Thymus (tissue), 11 donors: Measurements from ENCODE around the gene FBXO31. TPM values are rescaled to one million over a fixed set of nuclear protein-coding genes. Genes with fewer than 3 reads are reported as not detected.
A peak's percentile ranks its signal among the peaks of the same experiment; 100 is the strongest.

Source experiments
- DNase-seq, 9 donors: peaks; one replicate each; pipeline ENCODE4 v3.0.0-alpha.2; 2013; ENCODE audit warnings: low spot score in 9 of 9, low read depth in 6 of 9, missing footprints in 1 of 9
- H3K27ac ChIP-seq, 2 donors: one replicate each; pipeline ENCODE4 v1.5.1; 2013; ENCODE audit warnings: control low read depth in 1 of 2, low read depth in 1 of 2, low read length in 1 of 2, mild to moderate bottlenecking in 1 of 2, moderate library complexity in 1 of 2
- H3K27me3 ChIP-seq, 2 donors: one replicate each; pipeline ENCODE4 v1.5.1; 2013; ENCODE audit warnings: low read length in 1 of 2; ENCODE audit not compliant: control insufficient read depth in 2 of 2, insufficient read depth in 1 of 2
- H3K36me3 ChIP-seq, 2 donors: one replicate each; pipeline ENCODE4 v1.5.1; 2013; ENCODE audit warnings: low read length in 1 of 2, mild to moderate bottlenecking in 1 of 2, moderate library complexity in 1 of 2; ENCODE audit not compliant: control insufficient read depth in 2 of 2, insufficient read depth in 2 of 2
- H3K4me1 ChIP-seq, 2 donors: one replicate each; pipeline ENCODE4 v1.5.1; 2013; ENCODE audit warnings: low read length in 2 of 2; ENCODE audit not compliant: control insufficient read depth in 2 of 2, insufficient read depth in 2 of 2
- H3K4me3 ChIP-seq, 2 donors: one replicate each; pipeline ENCODE4 v1.5.1; 2013; ENCODE audit warnings: low read length in 2 of 2, control low read depth in 1 of 2, mild to moderate bottlenecking in 1 of 2
- H3K9me3 ChIP-seq, 2 donors: one replicate each; pipeline ENCODE4 v1.5.1; 2013; ENCODE audit warnings: low read length in 1 of 2, mild to moderate bottlenecking in 1 of 2; ENCODE audit not compliant: control insufficient read depth in 2 of 2, insufficient read depth in 1 of 2
- WGBS: extraction: QIAGEN DNeasy Blood & Tissue Kit; methylation state at CpG from one replicate; pipeline ENCODE4 v1.1.7; 2013; 5-methylcytosine and 5-hydroxymethylcytosine counted together
- polyA plus RNA-seq: library from polyadenylated mRNA; stranded (reverse); fragments of 200-250 nt; gene quantifications from one replicate; pipeline ENCODE4 v1.2.3, GENCODE V29; 2013
- total RNA-seq: library from RNA; stranded (reverse); fragments of 120-200 nt; gene quantifications from one replicate; pipeline ENCODE4 v1.2.4, GENCODE V29; 2013
- donor health status: healthy.

Gene FBXO31
- total and polyA plus RNA-seq, 2 donors: 11.7 to 27.1 TPM

GRCh38 chr16:87404764-87405625, 21.4 kb upstream of the FBXO31 start:
- DNase-seq: no peak
- Histone ChIP-seq H3K9me3 (no peaks in the 10 kb centered on the region), H3K27me3 (no peaks in the 10 kb centered on the region), H3K27ac (no peak overlapping the region), H3K36me3 (peaks cover 38 to 39% of the 10 kb centered on the region in 2 donors), H3K4me1 (no peaks in the 10 kb centered on the region), H3K4me3 (no peak overlapping the region)
- 98% methylated on average over 19 of the region's 19 CpGs for WGBS

- 97% methylated on average over 7 of the region's 7 CpGs for WGBS
- no peak for DNase-seq
- H3K4me1 ChIP-seq: peaks cover 18% of the 10 kb centered on the region in 2 donors
Observed at GRCh38 chr16:87395181-87395842, 11.7 kb upstream of the FBXO31 start.

DNA sequence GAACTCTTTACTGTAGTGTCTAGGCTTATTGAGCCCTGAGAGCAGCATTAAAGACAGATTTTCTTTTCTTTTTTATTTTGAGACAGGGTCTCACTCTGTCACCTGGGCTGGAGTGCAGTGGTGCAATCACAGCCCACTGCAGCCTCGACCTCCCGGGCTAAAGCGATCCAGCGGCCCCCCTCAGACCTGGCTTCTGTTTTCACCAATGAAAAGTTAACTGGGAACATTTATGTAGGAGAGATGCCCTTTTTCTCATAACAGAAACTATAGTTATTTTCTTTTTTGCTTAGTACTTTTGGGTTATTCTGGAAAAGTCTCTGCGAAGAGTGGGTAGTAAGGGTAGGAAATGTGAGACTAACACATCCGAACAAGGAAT, 10.1 kb upstream of the FBXO31 start:
- WGBS: 95% methylated on average over 6 of the region's 6 CpGs
- Histone ChIP-seq H3K27ac (no peak overlapping the region), H3K9me3 (no peaks in the 10 kb centered on the region), H3K4me1 (peaks cover 18 to 21% of the 10 kb centered on the region in 2 donors), H3K4me3 (peak overlapping the region; percentile 66 to 93), H3K27me3 (peaks cover 0 to 2% of the 10 kb centered on the region in 2 donors), H3K36me3 (peaks cover 3 to 4% of the 10 kb centered on the region in 2 donors)
- no peak for DNase-seq

More at GRCh38 chr16:87395181-87395842, 11.7 kb upstream of the FBXO31 start:
- no peak overlapping the region for H3K4me3 ChIP-seq
- no peak overlapping the region for H3K27ac ChIP-seq
- no peaks in the 10 kb centered on the region for H3K9me3 ChIP-seq
- peaks cover 0 to 2% of the 10 kb centered on the region in 2 donors for H3K27me3 ChIP-seq
- peaks cover 11 to 12% of the 10 kb centered on the region in 2 donors for H3K36me3 ChIP-seq

GRCh38 chr16:87392821-87393679, 9.5 kb upstream of the FBXO31 start:
- Histone ChIP-seq H3K4me1 (peaks cover 20 to 27% of the 10 kb centered on the region in 2 donors), H3K27me3 (peaks cover 0 to 2% of the 10 kb centered on the region in 2 donors), H3K9me3 (no peaks in the 10 kb centered on the region), H3K4me3 (peak overlapping the region; percentile 66 to 93), H3K36me3 (no peaks in the 10 kb centered on the region), H3K27ac (peak overlapping the region in 1 of 2 donors; percentile 92)
- peak in 4 of 9 donors; percentile 18 to 59 (median 24) for DNase-seq
- 6% methylated on average over 53 of the region's 53 CpGs for WGBS

- peaks cover 29 to 36% of the 10 kb centered on the region in 2 donors for H3K4me1 ChIP-seq
- DNase-seq: peak; percentile 88 to 100 (median 97)
- H3K4me3 ChIP-seq: peak within 1 kb of the TSS; percentile 66 to 93
- no peaks in the 10 kb centered on the region for H3K36me3 ChIP-seq
- H3K9me3 ChIP-seq: no peaks in the 10 kb centered on the region
- peaks cover 0 to 2% of the 10 kb centered on the region in 2 donors for H3K27me3 ChIP-seq
- under 1% methylated on average over 113 of the region's 113 CpGs for WGBS
- H3K27ac ChIP-seq: peak within 1 kb of the TSS; percentile 93
Observed at GRCh38 chr16:87391950-87392820, 8.6 kb upstream of the FBXO31 start, which contains the start of gene MAP1LC3B. TSS of gene MAP1LC3B (plus strand) at chr16:87392336. CDS start at chr16:87392428, 92 bp downstream.

GRCh38 chr16:87391324-87391949, 7.9 kb upstream of the FBXO31 start:
- 14% methylated on average over 44 of the region's 44 CpGs for WGBS
- Histone ChIP-seq H3K27me3 (peaks cover 0 to 2% of the 10 kb centered on the region in 2 donors), H3K4me1 (peaks cover 32 to 40% of the 10 kb centered on the region in 2 donors), H3K36me3 (no peaks in the 10 kb centered on the region), H3K4me3 (peak overlapping the region; percentile 63 to 93), H3K9me3 (no peaks in the 10 kb centered on the region), H3K27ac (peak overlapping the region; percentile 93)
- no peak for DNase-seq

DNA sequence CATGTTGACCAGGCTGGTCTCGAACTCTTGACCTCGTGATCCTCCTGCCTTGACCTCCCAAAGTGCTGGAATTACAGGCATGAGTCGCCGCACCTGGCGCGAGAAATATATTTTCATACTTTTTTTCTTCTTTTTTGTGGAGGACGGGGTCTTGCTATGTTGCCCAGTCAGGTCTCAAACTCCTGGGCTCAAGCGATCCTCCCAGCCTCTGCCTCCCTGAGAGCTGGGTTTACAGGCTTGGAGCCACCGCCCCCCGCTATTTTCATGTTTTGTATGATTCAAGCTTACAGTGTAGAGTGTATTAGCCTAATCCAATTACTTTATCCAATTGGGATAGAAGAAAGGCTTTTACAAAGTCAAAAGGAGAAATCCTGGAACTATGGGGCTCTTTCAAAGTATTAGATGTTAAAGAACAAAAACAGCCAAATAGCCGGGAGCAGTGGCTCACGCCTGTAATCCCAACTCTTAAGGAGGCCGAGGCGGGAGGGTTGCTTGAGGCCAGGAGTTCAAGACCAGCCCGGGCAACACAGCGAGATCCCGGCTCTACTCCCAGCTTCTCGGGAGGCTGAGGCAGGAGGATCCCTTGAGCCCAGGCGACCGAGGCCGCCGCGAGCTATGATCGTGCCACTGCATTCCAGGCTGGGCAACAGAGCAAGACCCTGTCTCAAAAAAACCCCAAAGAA, 7.2 kb upstream of the FBXO31 start:
- Histone ChIP-seq H3K4me3 (peak overlapping the region in 1 of 2 donors; percentile 93), H3K4me1 (peaks cover 32 to 40% of the 10 kb centered on the region in 2 donors), H3K27me3 (peaks cover 0 to 2% of the 10 kb centered on the region in 2 donors), H3K36me3 (peaks cover 0 to 2% of the 10 kb centered on the region in 2 donors), H3K27ac (peak overlapping the region; percentile 93), H3K9me3 (no peaks in the 10 kb centered on the region)
- DNase-seq: no peak
- WGBS: 99% methylated on average over 24 of the region's 24 CpGs
